ENCODE results near the gene DSTYK. TPM values are rescaled to one million over a fixed set of nuclear protein-coding genes. Genes with fewer than 3 reads are reported as not detected.
"Not testable (repeated sequence)": the region's sequence is repeated elsewhere in the genome, so short reads cannot be mapped to it uniquely, and the experiment has no call there.

DSTYK gene
- polyA plus RNA-seq, 6 donors from 2014 or later, result 4.5 to 7.6 (median 5.8) TPM

- peaks cover 9 to 22% of the 10 kb centered on the region in 2 donors for H3K36me3 Mint-ChIP-seq
- no peaks in the 10 kb centered on the region for H3K27me3 Mint-ChIP-seq
- H3K27ac Mint-ChIP-seq, result peak overlapping the region in 2 of 6 donors; percentile 1 to 23
- no peaks in the 10 kb centered on the region for H3K4me1 Mint-ChIP-seq
- H3K9me3 Mint-ChIP-seq, result no peaks in the 10 kb centered on the region
- DNase-seq (no peak), ATAC-seq (ENCODE audit: low read depth in 2 of 2) (no peak)
- H3K4me3 Mint-ChIP-seq, result no peak overlapping the region
Observed at GRCh38 chr1:205171369-205171768, 40.1 kb downstream of the DSTYK start.

- H3K36me3 Mint-ChIP-seq, result peaks cover 9 to 23% of the 10 kb centered on the region in 2 donors
- H3K27ac Mint-ChIP-seq, result no peak overlapping the region
- H3K27me3 Mint-ChIP-seq, result no peaks in the 10 kb centered on the region
- H3K4me3 Mint-ChIP-seq, result no peak overlapping the region
- ATAC-seq (ENCODE audit: low read depth in 2 of 2), result no peak
- DNase-seq, result no peak
- H3K9me3 Mint-ChIP-seq, result no peaks in the 10 kb centered on the region
- no peaks in the 10 kb centered on the region for H3K4me1 Mint-ChIP-seq
Observed at GRCh38 chr1:205170532-205171269, 40.8 kb downstream of the DSTYK start.

- Mint-ChIP-seq H3K4me1 (peaks cover 0 to 6% (median 0%) of the 10 kb centered on the region in 3 donors), H3K36me3 (peaks cover 9 to 23% of the 10 kb centered on the region in 2 donors), H3K4me3 (no peak overlapping the region), H3K27ac (peak overlapping the region in 2 of 6 donors; percentile 26 to 72), H3K9me3 (no peaks in the 10 kb centered on the region), H3K27me3 (no peaks in the 10 kb centered on the region)
- DNase-seq (no peak), ATAC-seq (ENCODE audit: low read depth in 2 of 2) (no peak)
Observed at GRCh38 chr1:205169248-205169647, 42.3 kb downstream of the DSTYK start.

- no peaks in the 10 kb centered on the region for H3K9me3 Mint-ChIP-seq
- H3K4me1 Mint-ChIP-seq, result peaks cover 0 to 6% (median 0%) of the 10 kb centered on the region in 3 donors
- DNase-seq, result no peak
- peak overlapping the region in 1 of 6 donors; percentile 58 for H3K27ac Mint-ChIP-seq
- peaks cover 16 to 29% of the 10 kb centered on the region in 2 donors for H3K36me3 Mint-ChIP-seq
- ATAC-seq (ENCODE audit: low read depth in 2 of 2), result no peak
- no peak overlapping the region for H3K4me3 Mint-ChIP-seq
- H3K27me3 Mint-ChIP-seq, result no peaks in the 10 kb centered on the region
Observed at GRCh38 chr1:205168291-205168690, 43.2 kb downstream of the DSTYK start.

GRCh38 chr1:205162301-205162700 is 49.2 kb downstream of the DSTYK start:
- Mint-ChIP-seq H3K9me3 (peaks cover 0 to 5% (median 2%) of the 10 kb centered on the region in 7 donors), H3K27me3 (no peaks in the 10 kb centered on the region), H3K4me3 (no peak overlapping the region), H3K27ac (no peak overlapping the region), H3K36me3 (peaks cover 49 to 52% of the 10 kb centered on the region in 2 donors), H3K4me1 (peaks cover 0 to 6% (median 0%) of the 10 kb centered on the region in 3 donors)
- no peak for ATAC-seq (ENCODE audit: low read depth in 2 of 2)
- DNase-seq, result no peak

GRCh38 chr1:205161076-205161475 is 50.4 kb downstream of the DSTYK start:
- no peak for ATAC-seq (ENCODE audit: low read depth in 2 of 2)
- Mint-ChIP-seq H3K36me3 (peaks cover 59% of the 10 kb centered on the region in 2 donors), H3K4me3 (no peak overlapping the region), H3K4me1 (peaks cover 0 to 6% (median 0%) of the 10 kb centered on the region in 3 donors), H3K9me3 (peaks cover 0 to 18% (median 13%) of the 10 kb centered on the region in 7 donors), H3K27ac (no peak overlapping the region), H3K27me3 (no peaks in the 10 kb centered on the region)
- no peak for DNase-seq

GRCh38 chr1:205158048-205158616 is 53.4 kb downstream of the DSTYK start:
- H3K27ac Mint-ChIP-seq, result peak overlapping the region in 1 of 6 donors; percentile 82
- ATAC-seq (ENCODE audit: low read depth in 2 of 2) (no peak), DNase-seq (no peak)
- no peaks in the 10 kb centered on the region for H3K27me3 Mint-ChIP-seq
- no peak overlapping the region for H3K4me3 Mint-ChIP-seq
- H3K36me3 Mint-ChIP-seq, result peaks cover 68% of the 10 kb centered on the region in 2 donors
- H3K9me3 Mint-ChIP-seq, result peaks cover 0 to 35% (median 22%) of the 10 kb centered on the region in 7 donors
- H3K4me1 Mint-ChIP-seq, result no peaks in the 10 kb centered on the region

- H3K4me1 Mint-ChIP-seq; ATAC-seq (ENCODE audit: low read depth in 2 of 2): not testable (repeated sequence)
- peaks cover 0 to 35% (median 22%) of the 10 kb centered on the region in 7 donors for H3K9me3 Mint-ChIP-seq
Observed at GRCh38 chr1:205155665-205156377, 55.7 kb downstream of the DSTYK start.

GRCh38 chr1:205152505-205152904 is 59.0 kb downstream of the DSTYK start:
- no peak overlapping the region for H3K27ac Mint-ChIP-seq
- peaks cover 0 to 30% (median 17%) of the 10 kb centered on the region in 7 donors for H3K9me3 Mint-ChIP-seq
- DNase-seq, result no peak
- H3K36me3 Mint-ChIP-seq, result peaks cover 42 to 53% of the 10 kb centered on the region in 2 donors
- no peak overlapping the region for H3K4me3 Mint-ChIP-seq
- no peaks in the 10 kb centered on the region for H3K4me1 Mint-ChIP-seq
- no peaks in the 10 kb centered on the region for H3K27me3 Mint-ChIP-seq
- no peak for ATAC-seq (ENCODE audit: low read depth in 2 of 2)

More at GRCh38 chr1:205155665-205156377, 55.7 kb downstream of the DSTYK start:
- not testable (repeated sequence) for H3K27ac Mint-ChIP-seq, H3K27me3 Mint-ChIP-seq, H3K4me3 Mint-ChIP-seq, DNase-seq
- peaks cover 50 to 55% of the 10 kb centered on the region in 2 donors for H3K36me3 Mint-ChIP-seq

- Mint-ChIP-seq H3K9me3 (peaks cover 0 to 15% (median 6%) of the 10 kb centered on the region in 7 donors), H3K4me1 (no peaks in the 10 kb centered on the region), H3K4me3 (no peak overlapping the region), H3K27me3 (no peaks in the 10 kb centered on the region), H3K36me3 (peaks cover 33 to 41% of the 10 kb centered on the region in 2 donors), H3K27ac (no peak overlapping the region)
- no peak for DNase-seq
- ATAC-seq (ENCODE audit: low read depth in 2 of 2), result no peak
Observed at GRCh38 chr1:205150651-205151428, 60.7 kb downstream of the DSTYK start.

- H3K27me3 Mint-ChIP-seq, result no peaks in the 10 kb centered on the region
- no peak for ATAC-seq (ENCODE audit: low read depth in 2 of 2)
- H3K36me3 Mint-ChIP-seq, result peaks cover 20 to 27% of the 10 kb centered on the region in 2 donors
- H3K4me3 Mint-ChIP-seq, result no peak overlapping the region
- no peaks in the 10 kb centered on the region for H3K4me1 Mint-ChIP-seq
- H3K9me3 Mint-ChIP-seq, result no peaks in the 10 kb centered on the region
- no peak for DNase-seq
- peak overlapping the region in 2 of 6 donors; percentile 62 to 67 for H3K27ac Mint-ChIP-seq
Observed at GRCh38 chr1:205147191-205147835, 64.2 kb downstream of the DSTYK start.

GRCh38 chr1:205144751-205145150 is 66.8 kb downstream of the DSTYK start:
- Mint-ChIP-seq H3K4me1 (peaks cover 6 to 14% (median 8%) of the 10 kb centered on the region in 3 donors), H3K9me3 (no peaks in the 10 kb centered on the region), H3K27ac (peak overlapping the region in 3 of 6 donors; percentile 0 to 69 (median 64)), H3K4me3 (no peak overlapping the region), H3K27me3 (no peaks in the 10 kb centered on the region), H3K36me3 (peaks cover 20% of the 10 kb centered on the region in 2 donors)
- no peak for ATAC-seq (ENCODE audit: low read depth in 2 of 2)
- no peak for DNase-seq

All from naive B cell (primary cell).